ENCODE data around the gene C2CD3. TPM values are rescaled to one million over a fixed set of nuclear protein-coding genes. Genes with fewer than 3 reads are reported as not detected.

C2CD3 gene
- total RNA-seq, 1 donor from 2014 or later = 7.3 TPM

DNA sequence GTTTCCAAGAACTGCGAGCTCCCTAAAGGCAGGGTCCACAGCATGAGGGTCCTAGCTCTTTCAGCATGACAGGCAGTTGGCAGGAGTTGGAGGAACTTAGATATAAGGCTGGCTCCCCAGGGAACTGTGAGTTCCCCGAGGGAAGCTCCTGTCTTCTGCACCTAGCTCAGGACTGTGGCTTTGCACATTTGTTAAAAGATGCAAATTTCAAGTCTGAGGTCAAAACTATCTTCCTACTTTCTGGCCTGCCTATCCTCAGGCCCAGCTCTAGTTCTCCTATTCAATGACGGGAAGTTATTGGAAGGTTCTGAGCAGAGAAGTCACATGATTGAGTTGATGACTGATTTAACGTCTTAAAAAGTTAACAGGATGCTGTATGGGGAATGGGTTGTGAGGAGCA, 150.3 kb downstream of the C2CD3 start:
- DNase-seq (ENCODE audit: low read depth, low spot score) = no peak

DNA sequence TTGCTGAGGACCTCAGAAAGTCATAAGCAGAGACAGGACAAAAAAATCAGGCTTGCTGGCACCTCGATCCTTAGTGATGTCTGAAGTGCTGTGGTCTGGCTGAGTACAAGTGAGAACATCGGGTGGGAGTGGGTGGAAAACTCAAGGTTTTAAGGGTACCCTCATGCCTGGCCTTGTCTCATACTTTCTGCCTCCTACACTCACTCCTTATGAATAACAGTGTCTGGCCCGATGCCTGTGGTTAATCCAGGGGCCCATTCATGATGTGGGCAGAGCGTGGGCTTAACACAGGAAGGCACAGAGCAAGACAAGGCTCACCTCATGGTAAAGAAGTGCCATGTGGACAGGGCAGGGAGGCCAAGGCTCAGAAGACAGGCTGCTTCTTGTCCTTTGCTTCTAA, 150.9 kb downstream of the C2CD3 start:
- no peak for DNase-seq (ENCODE audit: low read depth, low spot score)

GRCh38 chr11:74019104-74019738, 151.6 kb downstream of the C2CD3 start:
- DNase-seq (ENCODE audit: low read depth, low spot score) = no peak

- DNase-seq (ENCODE audit: low read depth, low spot score) = no peak
These were observed 152.3 kb downstream of the C2CD3 start for GRCh38 chr11:74018331-74019005.

DNA sequence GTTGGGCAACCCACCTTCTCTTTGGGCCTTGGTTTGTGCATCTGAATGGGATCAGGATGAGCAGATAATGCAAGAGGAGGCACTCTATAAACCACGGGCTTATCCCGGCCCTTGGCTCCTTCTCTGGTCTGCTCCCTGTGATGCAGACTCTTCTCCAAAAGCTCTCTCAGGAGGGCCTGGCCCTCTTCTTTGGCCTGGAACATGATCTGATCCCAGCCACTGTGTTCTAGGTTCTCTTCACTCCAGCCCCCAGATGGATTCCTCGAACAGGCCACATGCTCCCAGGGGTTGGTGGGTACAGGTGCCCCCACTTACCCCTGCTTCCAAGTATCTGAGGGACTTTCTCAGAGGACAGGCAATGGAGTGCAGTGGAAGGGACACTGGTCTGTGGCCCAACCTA, 153.2 kb downstream of the C2CD3 start:
- no peak for DNase-seq (ENCODE audit: low read depth, low spot score)

DNA sequence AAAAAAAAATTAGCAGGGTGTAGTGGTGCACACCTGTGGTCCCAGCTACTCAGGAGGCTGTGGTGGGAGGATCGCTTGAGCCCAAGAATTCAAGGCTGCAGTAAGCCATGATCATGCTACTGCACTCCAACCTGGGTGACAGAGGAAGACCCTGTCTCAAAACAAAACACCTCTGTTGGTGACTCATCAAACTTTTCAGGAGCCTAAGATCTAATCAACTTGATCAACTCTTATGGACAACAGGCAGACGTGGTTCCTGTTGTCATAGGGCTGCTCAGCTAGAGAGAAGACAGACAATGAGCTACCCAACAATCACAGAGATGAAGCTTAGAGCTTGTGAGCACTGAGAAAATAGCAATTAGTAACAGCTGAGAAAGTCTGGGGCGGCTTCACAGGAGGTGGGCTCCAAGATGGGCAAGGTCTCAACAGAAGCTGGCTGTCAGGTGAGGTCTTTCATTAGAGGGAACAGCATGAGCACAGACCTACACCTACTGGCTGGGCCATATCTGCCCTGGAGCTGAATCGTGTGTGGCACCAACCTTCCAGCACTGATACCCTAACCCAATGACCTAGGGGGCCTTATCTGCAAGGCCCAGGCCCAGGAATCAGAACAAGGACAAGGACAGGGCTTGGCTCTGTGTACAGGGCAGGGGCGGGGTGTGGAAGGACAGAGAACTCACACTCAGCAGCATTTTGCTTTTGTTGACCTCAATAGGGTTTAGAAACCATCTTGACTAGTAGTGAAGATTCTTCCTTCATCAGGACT, 154.7 kb downstream of the C2CD3 start:
- DNase-seq (ENCODE audit: low read depth, low spot score) = no peak

DNA sequence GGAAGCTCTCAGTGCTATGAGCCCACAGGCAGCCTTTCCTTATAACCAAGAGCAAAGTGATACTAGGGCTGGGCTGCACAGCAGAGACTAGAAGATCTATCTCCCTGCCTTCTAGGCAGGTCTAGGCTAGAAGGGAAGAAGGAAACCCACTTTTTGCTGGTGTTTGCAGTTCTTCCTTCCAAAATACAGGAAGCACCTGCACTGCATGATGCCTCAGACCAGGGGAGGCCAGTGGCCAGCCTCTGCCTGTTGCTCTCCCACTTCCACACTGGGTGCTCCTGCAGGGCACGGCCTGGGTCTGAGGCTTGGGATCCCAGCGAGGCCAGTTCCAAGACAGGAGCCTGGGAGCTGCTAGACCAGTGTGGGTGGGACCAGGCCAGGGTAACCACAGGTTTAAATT, 155.9 kb downstream of the C2CD3 start:
- DNase-seq (ENCODE audit: low read depth, low spot score) = no peak

- no peak for DNase-seq (ENCODE audit: low read depth, low spot score)
These were observed 157.7 kb downstream of the C2CD3 start for GRCh38 chr11:74013141-74013540.

- no peak for DNase-seq (ENCODE audit: low read depth, low spot score)
These were observed 158.6 kb downstream of the C2CD3 start for GRCh38 chr11:74012074-74012809.

GRCh38 chr11:74011360-74012073, 159.3 kb downstream of the C2CD3 start:
- no peak for DNase-seq (ENCODE audit: low read depth, low spot score)

- no peak for DNase-seq (ENCODE audit: low read depth, low spot score)
These were observed 160.2 kb downstream of the C2CD3 start for GRCh38 chr11:74010306-74011300.

- DNase-seq (ENCODE audit: low read depth, low spot score) = no peak
These were observed 161.0 kb downstream of the C2CD3 start for GRCh38 chr11:74009675-74010305.

DNA sequence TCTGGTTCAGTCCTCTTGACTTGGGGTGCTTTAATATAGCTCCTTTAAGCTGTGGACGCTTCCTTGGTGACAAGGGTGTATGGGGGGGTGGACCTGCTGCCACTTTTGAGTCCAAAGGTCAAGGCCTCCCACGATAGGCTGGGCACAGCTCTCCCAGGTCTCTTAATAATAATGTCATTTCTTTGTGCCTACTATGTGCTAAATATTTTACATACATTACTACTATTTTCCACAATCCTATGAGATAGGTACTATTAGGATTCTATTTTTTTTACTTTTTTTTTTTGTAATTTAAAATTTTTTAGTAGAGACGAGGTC, 161.6 kb downstream of the C2CD3 start:
- DNase-seq (ENCODE audit: low read depth, low spot score) = no peak

GRCh38 chr11:74008373-74009229, 162.2 kb downstream of the C2CD3 start, which contains the start of gene UCP3:
TSS of gene UCP3 (minus strand) at chr11:74009085. CDS start at chr11:74007042, 2,043 bp downstream.
- DNase-seq (ENCODE audit: low read depth, low spot score) = no peak

DNA sequence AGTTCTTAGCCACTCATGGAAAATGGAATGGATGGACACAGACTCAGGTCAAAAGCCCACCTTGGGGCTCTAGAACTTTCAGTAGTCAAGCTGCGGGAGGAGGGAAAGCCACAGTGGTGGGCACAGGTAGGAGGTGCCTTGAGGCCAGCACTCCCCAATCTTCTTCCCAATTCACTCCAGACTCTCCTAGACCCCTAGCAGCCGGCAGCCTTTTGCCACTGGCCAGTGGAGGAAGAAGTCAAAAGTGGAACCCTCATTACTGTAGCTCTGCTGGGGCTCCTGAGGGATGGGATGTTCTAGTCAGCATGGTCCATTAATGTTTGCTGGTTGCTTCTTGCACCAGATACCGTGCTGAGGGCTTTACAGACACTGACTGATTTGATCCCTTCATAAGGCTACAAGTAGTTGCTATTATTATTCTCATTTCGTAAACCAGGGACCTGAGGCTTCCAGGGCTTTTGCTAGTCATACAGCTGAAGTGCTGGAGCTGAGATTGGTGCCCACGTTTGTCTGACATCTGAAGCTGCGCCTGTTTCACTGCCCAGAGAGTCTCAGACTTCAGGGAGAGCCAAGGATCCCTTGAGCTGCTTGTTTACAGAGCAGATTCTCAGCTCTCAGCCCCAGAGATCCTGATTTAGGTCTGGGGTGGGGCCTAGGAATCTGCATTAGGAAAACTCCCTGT, 163.0 kb downstream of the C2CD3 start:
- no peak for DNase-seq (ENCODE audit: low read depth, low spot score)

GRCh38 chr11:74006743-74007304, 164.0 kb downstream of the C2CD3 start:
- DNase-seq (ENCODE audit: low read depth, low spot score) = no peak

DNA sequence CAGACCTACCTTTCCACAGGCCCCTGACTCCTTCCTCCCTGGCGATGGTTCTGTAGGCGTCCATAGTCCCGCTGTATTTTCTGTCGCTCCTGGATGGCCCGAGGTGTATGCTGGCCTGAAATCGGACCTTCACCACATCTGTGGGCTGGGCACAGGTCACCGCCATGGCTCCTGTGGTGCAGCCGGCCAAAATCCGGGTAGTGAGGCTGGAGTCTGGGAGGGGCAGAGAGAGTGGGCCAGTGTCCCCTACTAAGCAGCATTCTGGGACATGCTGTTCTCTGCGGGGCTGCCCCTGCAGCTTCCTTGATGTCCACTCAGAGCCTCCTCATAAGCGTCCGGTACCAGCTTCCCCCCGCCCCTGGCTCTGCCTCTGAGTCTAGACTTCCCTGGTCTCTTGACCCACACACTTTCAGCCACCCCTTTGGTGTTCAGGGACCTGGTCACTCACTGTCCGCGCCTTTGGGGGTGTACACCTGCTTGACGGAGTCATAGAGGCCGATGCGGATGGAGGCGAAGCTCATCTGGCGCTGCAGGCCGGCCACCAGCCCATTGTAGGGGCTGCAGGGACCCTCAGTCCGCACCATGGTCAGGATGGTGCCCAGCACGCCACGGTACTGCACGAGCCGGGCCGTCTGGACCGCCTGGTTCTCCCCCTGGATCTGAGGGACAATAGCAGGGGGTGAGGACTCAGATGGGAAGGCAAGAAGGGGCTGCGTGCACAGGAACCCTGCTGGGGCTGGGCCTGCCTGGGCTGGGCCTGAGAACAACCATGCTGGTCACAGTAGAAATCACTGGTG, 164.9 kb downstream of the C2CD3 start:
- no peak for DNase-seq (ENCODE audit: low read depth, low spot score)

All from pulmonary artery endothelial cell (primary cell).